C4-2B (cell line): ENCODE measurements around the gene DAPK1.

Experiments
- H3K27ac ChIP-seq: fragments of 450-650 bp; 2 replicates; pipeline ENCODE4 v1.5.1; 2017
- CTCF ChIP-seq: fragments of 450-650 bp; conservative IDR thresholded peaks from 2 replicates; pipeline ENCODE4 v1.5.1; 2017; ENCODE audit warnings: mild to moderate bottlenecking
- ZFX ChIP-seq: fragments of 450-650 bp; IDR thresholded peaks from 2 replicates; pipeline ENCODE4 v1.6.1; 2017

DAPK1 gene

DNA sequence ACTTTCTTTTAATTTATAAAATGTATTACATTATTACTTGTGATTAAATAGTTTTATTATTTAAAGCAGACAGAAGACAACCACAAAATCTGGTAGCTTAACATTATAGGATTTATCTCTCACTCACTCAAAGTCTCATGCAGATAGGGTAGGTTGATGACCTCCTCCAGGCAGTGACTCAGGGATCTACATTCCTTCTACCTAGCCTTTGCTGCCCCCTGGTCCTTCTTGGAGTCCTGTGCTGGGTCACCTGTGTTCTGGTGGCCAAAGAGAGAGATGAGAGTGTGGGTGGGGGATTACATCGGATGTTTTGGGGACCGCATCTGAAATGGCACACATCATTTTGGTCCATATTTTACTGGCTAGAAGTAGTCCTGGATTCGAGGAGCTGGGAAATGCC lies 132.6 kb downstream of the DAPK1 start:
- TF ChIP-seq ZFX (no peak), CTCF (no peak)

GRCh38 chr9:87630846-87631245 lies 133.2 kb downstream of the DAPK1 start:
- H3K27ac ChIP-seq = no peak overlapping the region
- TF ChIP-seq CTCF (no peak), ZFX (no peak)

More for the DNA sequence above, 132.6 kb downstream of the DAPK1 start:
- no peak overlapping the region for H3K27ac ChIP-seq

DNA sequence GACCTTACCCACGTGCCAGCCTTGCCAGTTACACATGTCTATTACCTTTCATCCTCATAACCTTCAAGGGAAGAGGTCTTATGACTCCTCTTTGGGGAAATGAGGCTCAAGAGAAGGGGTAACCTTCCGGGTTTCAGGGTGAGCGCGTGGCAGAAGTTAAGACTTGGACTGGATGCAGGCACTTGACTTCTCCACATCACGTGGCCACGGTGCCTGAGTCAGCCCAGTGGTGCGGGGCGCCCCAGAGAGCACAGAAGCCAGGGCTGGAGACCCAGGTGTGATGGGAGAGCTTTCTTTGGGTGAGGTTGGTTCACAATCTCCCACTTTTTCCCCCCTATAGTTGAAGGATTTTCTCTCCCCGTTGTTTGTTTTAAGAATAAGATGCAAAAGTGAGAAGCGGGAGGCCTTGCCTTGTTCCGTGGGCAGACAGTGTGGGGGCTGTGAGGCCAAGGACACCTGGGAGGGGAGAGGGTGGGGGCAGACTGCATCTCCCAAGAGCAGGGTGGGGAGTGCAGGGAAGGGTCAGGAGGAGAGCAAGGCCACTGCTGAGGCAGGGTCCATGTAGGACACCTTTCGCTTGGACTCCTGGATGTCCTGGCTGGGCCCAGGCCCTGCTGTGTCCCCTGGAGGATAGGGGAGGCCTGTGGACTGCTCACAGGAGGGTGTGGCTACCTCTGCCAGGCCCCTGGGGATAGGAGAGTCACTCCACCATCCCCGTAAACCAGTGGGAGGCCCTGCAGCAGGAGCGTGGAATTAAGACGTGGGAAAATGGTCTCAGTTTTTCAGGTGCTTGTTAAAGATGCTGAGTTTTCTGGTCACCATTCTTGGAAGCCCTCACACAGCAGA lies 138.2 kb downstream of the DAPK1 start:
- TF ChIP-seq CTCF (no peak), ZFX (no peak)
- no peak overlapping the region for H3K27ac ChIP-seq

- H3K27ac ChIP-seq = no peak overlapping the region
- TF ChIP-seq CTCF = no peak
- TF ChIP-seq ZFX = no peak
These were observed 140.6 kb downstream of the DAPK1 start for GRCh38 chr9:87638292-87638691.

DNA sequence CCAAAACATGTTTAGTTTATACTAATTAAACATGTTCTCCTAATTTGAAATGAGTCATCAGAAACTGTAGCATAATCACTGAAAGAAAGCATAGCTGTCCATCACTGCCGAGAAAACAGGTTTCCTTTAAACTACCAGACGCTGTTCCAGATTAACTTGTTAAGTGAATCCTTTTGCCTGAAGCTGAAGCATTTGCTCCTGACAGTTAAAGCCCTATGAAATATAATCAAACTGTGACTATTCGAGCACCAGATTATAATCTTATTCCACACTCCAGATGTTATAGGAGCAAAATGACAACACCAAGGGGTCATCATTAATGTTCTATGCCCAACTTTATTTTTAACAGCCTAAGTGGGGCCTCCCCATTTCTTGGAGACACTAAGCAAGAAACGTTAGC lies 142.3 kb downstream of the DAPK1 start:
- no peak overlapping the region for H3K27ac ChIP-seq
- TF ChIP-seq ZFX (no peak), CTCF (no peak)

DNA sequence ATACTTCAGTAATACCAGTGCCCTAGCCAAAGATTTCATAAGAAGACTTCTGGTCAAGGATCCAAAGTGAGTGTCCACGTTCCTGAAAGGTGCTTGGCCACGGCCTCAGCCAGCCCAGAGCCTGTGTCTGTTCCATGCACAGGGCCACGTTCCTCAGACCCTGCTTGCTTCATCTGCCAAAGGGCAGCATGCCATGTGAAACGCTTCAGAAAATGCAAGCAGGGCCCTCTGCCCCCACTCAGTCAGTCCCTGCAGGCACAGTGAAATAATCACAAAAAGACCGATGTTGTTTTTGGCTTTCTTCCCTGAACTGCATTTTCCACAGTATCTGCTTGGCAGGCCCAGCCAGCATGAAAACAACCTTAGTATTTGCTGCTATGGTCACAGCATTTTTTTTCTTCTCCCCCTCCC lies 142.7 kb downstream of the DAPK1 start:
- H3K27ac ChIP-seq = no peak overlapping the region
- TF ChIP-seq CTCF (no peak), ZFX (no peak)

GRCh38 chr9:87641067-87641466 lies 143.4 kb downstream of the DAPK1 start:
- no peak overlapping the region for H3K27ac ChIP-seq
- no peak for TF ChIP-seq CTCF
- no peak for TF ChIP-seq ZFX
